DND-41 (cell line): ENCODE results near the gene NMUR2.

ENCODE experiments used
- EZH2 ChIP-seq: IDR thresholded peaks from 3 replicates; pipeline ENCODE4 v1.6.1; 2012; ENCODE audit warnings: borderline replicate concordance, low read depth, mild to moderate bottlenecking, moderate library complexity, low read length, inconsistent platforms; ENCODE audit not compliant: severe bottlenecking
- TF ChIP-seq, protein P1 (sequence below): IDR thresholded peaks from 2 replicates; pipeline ENCODE4 v1.5.1; 2012; ENCODE audit warnings: borderline replicate concordance, low read length, moderate library complexity, mild to moderate bottlenecking; ENCODE audit not compliant: poor library complexity, severe bottlenecking; ENCODE audit errors: extremely low read depth

GRCh38 chr5:152400846-152401245 is 4.2 kb downstream of the NMUR2 start:
- TF ChIP-seq, protein P1, sequence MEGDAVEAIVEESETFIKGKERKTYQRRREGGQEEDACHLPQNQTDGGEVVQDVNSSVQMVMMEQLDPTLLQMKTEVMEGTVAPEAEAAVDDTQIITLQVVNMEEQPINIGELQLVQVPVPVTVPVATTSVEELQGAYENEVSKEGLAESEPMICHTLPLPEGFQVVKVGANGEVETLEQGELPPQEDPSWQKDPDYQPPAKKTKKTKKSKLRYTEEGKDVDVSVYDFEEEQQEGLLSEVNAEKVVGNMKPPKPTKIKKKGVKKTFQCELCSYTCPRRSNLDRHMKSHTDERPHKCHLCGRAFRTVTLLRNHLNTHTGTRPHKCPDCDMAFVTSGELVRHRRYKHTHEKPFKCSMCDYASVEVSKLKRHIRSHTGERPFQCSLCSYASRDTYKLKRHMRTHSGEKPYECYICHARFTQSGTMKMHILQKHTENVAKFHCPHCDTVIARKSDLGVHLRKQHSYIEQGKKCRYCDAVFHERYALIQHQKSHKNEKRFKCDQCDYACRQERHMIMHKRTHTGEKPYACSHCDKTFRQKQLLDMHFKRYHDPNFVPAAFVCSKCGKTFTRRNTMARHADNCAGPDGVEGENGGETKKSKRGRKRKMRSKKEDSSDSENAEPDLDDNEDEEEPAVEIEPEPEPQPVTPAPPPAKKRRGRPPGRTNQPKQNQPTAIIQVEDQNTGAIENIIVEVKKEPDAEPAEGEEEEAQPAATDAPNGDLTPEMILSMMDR: no peak
- no peak for TF ChIP-seq EZH2
